ENCODE results near the gene CNR2. TPM values are rescaled to one million over a fixed set of nuclear protein-coding genes. Genes with fewer than 3 reads are reported as not detected.
"Not testable (repeated sequence)": the region's sequence is repeated elsewhere in the genome, so short reads cannot be mapped to it uniquely, and the experiment has no call there.

Gene CNR2
- total and polyA plus RNA-seq, 10 donors, result 15.0 to 26.6 (median 19.9) TPM

DNA sequence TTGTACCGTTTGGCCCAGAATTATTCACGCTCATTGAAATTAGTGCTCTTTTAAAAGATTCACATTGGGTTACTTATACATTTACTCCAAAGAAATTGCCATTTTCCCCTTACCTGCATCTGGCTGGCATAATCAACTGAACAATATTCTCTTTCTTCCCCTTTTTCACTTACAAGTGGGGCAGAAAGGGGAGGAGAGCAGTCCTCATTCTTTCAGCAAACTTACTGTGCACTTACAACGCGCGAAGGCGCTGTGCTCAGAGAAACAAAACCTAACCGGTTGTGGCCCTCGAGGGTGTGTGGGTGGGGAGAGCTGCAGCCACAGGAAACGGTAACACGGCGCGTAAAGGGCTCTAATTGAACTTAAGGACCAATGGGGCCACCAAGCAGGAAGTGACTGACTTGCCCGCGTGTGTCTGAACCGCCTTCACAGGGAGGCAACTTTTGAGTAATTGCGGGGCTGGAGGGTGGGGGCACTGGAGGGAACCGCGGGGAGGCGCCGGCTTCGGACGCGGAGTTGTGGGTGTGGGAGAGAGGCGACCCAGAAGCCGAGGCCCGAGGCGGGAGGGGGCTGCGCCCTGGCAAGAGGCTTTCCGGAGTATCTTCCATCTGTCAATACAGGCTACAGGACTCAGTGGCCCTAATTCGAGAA, 45.8 kb upstream of the CNR2 start:
- TF ChIP-seq, protein P1, sequence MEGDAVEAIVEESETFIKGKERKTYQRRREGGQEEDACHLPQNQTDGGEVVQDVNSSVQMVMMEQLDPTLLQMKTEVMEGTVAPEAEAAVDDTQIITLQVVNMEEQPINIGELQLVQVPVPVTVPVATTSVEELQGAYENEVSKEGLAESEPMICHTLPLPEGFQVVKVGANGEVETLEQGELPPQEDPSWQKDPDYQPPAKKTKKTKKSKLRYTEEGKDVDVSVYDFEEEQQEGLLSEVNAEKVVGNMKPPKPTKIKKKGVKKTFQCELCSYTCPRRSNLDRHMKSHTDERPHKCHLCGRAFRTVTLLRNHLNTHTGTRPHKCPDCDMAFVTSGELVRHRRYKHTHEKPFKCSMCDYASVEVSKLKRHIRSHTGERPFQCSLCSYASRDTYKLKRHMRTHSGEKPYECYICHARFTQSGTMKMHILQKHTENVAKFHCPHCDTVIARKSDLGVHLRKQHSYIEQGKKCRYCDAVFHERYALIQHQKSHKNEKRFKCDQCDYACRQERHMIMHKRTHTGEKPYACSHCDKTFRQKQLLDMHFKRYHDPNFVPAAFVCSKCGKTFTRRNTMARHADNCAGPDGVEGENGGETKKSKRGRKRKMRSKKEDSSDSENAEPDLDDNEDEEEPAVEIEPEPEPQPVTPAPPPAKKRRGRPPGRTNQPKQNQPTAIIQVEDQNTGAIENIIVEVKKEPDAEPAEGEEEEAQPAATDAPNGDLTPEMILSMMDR (IDR thresholded peaks at IDR 0.05 in 8 of 11, conservative IDR thresholded peaks at IDR 0.05 in 3 of 11), result peak in 6 of 11 experiments; percentile 13 to 51 (median 28)
- peak; percentile 44 to 89 (median 57) for TF ChIP-seq POLR2A (IDR thresholded peaks at IDR 0.05)
- TF ChIP-seq POLR2AphosphoS5 (IDR thresholded peaks at IDR 0.05), result peak in 2 of 3 donors; percentile 82 to 94
- H3K4me1 ChIP-seq, result peaks cover 16 to 83% (median 50%) of the 10 kb centered on the region in 6 donors
- H3K27ac ChIP-seq, result peak overlapping the region; percentile 97 to 100 (median 99)
- intact Hi-C loops (cut with DNase I; ENCODE audit: low total_unique reads), result no loop called here
- peak; percentile 96 for DNase-seq
- H3K36me3 ChIP-seq, result peaks cover 0 to 25% (median 9%) of the 10 kb centered on the region in 6 donors
- 0 to 1% (median 1%) methylated on average over 15 to 30 of the region's 30 CpGs for WGBS, 5 donors
- H3K27me3 ChIP-seq (replicated peaks in 1 of 7), result no peaks in the 10 kb centered on the region
- H3K9me3 ChIP-seq, result no peaks in the 10 kb centered on the region
- H3K4me3 ChIP-seq, result peak overlapping the region; percentile 57 to 80 (median 68)

DNA sequence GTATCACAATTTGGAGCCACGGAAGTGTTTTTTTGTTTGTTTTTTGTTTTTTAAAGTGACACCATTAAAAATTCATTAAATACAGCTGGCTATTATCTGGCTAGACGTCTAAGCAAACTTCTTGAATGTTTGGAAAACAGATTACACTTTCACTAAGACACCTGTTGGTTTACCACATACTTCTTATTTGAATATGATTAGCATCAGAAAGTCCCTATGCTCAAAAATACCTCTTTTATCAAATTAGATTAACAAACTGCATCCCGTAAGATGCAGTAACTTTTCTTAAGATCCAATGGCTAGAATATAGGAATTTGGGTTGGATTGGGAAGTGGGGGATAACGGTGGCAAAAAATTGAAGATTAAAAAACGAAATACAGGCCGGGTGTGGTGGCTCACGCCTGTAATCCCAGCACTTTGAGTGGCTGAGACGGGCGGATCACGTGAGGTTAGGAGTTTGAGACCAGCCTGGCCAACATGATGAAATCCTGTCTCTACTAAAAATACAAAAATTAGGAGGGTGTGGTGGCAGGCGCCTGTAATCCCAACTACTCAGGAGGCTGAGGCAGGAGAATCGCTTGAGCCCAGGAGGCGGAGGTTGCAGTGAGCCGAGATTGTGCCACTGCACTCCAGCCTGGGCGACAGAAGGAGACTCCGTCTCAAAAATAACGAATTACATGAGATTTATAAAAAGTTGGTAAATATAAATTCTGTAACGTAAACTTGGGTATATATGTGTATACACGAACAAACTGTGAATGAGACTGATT, 45.1 kb upstream of the CNR2 start:
- peaks cover 16 to 76% (median 43%) of the 10 kb centered on the region in 6 donors for H3K4me1 ChIP-seq
- H3K36me3 ChIP-seq, result peaks cover 0 to 18% (median 2%) of the 10 kb centered on the region in 6 donors
- peak overlapping the region; percentile 57 to 80 (median 68) for H3K4me3 ChIP-seq
- DNase-seq; H3K27me3 ChIP-seq (replicated peaks in 1 of 7); H3K9me3 ChIP-seq; intact Hi-C loops (cut with DNase I; ENCODE audit: low total_unique reads): not testable (repeated sequence)
- 40 to 54% (median 47%) methylated on average over 19 of the region's 19 CpGs for WGBS, 5 donors
- peak overlapping the region; percentile 97 to 100 (median 99) for H3K27ac ChIP-seq

DNA sequence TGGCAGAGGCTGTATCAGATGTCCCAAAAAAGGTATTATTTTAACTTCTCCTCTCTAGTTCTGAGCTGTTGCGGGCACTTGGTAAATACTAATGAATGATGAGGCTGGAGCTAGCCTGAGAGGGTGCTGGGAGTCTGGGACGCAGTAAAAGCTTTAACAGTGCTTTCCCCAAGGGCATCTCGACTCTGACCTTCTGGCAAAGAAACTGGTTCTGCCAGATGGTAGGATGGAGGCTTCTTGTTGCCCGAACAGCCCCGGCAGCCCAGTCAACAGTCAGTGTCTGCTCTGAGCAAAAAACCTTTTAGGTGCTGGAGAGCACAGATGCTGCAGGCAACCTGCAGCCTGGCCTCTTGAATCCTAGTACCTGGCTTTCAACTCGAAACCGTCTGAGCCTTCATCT, 43.9 kb upstream of the CNR2 start:
- Histone ChIP-seq H3K36me3 (peaks cover 0 to 14% (median 0%) of the 10 kb centered on the region in 6 donors), H3K4me1 (peaks cover 16 to 67% (median 39%) of the 10 kb centered on the region in 6 donors), H3K9me3 (no peaks in the 10 kb centered on the region), H3K4me3 (no peak overlapping the region), H3K27ac (no peak overlapping the region), H3K27me3 (replicated peaks in 1 of 7) (no peaks in the 10 kb centered on the region)
- intact Hi-C loops (cut with DNase I; ENCODE audit: low total_unique reads), result no loop called here
- no peak for TF ChIP-seq POLR2A (IDR thresholded peaks at IDR 0.05)
- TF ChIP-seq, protein P1 (IDR thresholded peaks at IDR 0.05 in 8 of 11, conservative IDR thresholded peaks at IDR 0.05 in 3 of 11), result no peak
- TF ChIP-seq POLR2AphosphoS5 (IDR thresholded peaks at IDR 0.05), result no peak
- no peak for DNase-seq
- WGBS, 5 donors, result 84 to 90% (median 86%) methylated on average over 7 of the region's 7 CpGs

DNA sequence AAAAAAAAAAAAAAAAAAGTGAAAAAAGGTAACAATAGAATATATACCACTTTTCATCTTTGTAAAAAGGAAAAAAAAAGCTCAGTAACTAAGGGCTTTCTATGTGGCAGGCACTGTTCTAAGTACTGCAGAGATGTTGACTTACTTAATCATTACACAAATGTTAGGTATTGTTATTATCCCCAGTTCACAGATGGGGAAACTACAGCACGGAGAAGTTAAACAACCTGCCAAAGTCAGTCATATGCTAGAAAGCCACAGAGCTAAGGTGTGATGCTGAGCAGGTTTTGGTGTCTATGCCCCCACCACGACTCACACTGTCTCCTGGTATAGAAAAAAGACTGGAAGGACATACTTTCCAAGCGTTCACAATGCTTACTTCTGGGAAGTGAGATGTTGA, 39.9 kb upstream of the CNR2 start:
- Histone ChIP-seq H3K27me3 (replicated peaks in 1 of 7) (no peaks in the 10 kb centered on the region), H3K27ac (no peak overlapping the region), H3K9me3 (no peaks in the 10 kb centered on the region), H3K4me3 (no peak overlapping the region), H3K4me1 (peaks cover 4 to 39% (median 15%) of the 10 kb centered on the region in 6 donors), H3K36me3 (no peaks in the 10 kb centered on the region)
- WGBS, 5 donors, result 60 to 81% (median 77%) methylated on average over 3 of the region's 3 CpGs
- DNase-seq, result no peak
- no peak for TF ChIP-seq POLR2A (IDR thresholded peaks at IDR 0.05)
- no peak for TF ChIP-seq POLR2AphosphoS5 (IDR thresholded peaks at IDR 0.05)
- TF ChIP-seq, protein P1 (IDR thresholded peaks at IDR 0.05 in 8 of 11, conservative IDR thresholded peaks at IDR 0.05 in 3 of 11), result no peak
- intact Hi-C loops (cut with DNase I; ENCODE audit: low total_unique reads), result no loop called here
